DMS79 treated with DMSO at 0.1 percent for 48 hours (cell line): Measurements from ENCODE around the gene CACHD1.
"Not testable (repeated sequence)": the region's sequence is repeated elsewhere in the genome, so short reads cannot be mapped to it uniquely, and the experiment has no call there.

ENCODE experiments used
- DNase-seq: peaks from one replicate; lab custom pipeline; 2025; lab: John Stamatoyannopoulos, UW

Gene CACHD1

DNA sequence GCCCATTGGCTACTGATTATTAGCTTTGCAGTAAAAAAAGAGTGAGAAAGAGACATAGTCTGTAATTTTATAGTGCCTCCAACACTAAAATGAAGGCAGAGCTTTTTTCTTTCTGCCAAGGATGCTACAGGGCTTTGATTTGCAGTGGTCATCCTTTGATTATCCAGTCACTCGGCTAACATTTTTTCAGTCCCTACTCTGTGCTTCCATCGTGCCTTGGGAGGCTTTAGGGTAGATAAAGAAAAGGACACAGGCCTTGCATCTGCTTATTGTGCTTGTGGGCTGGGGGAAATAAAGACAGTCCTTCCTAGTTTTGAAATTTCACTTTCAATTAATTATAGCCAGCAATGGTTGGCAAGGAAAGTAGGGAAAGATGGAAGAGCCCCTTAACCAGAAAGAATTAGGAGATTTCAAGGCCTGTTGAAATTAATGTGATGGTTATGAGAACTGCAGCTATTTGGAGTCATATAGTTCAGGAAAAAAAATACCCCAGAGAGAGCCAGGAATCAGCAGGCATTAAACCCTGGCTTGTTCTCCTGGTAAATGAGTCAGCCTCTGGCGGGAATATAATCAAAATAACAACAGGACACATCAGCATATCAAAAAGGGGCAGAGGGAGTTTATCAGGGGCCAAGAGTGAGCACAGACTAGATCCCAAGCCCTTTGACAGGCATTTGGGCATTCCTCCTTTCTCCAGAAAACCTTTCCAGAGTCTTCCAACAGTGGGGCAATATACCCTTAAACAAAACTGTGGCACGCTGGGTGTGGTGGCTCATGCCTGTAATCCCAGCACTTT lies 27.4 kb downstream of the CACHD1 start:
- DNase-seq = no peak

DNA sequence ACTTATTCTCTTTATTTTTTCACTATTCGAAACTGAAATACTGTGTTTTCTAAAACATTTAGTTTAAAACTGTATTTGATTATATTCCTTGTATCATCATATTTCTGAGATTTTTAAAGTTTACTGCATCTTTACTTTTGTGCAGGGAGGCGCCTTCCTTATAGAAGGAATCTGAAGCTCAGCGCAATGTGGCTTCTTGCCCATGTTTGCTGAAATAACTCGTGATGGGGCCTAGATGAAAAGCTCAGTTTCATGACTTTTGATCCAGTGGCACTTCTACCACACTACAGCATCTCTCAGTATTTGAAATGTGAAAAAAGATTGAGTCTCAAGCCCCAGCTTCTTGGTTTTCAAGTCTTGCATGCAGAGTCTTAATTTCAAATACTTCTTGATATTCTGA lies 28.4 kb downstream of the CACHD1 start:
- DNase-seq = no peak

DNA sequence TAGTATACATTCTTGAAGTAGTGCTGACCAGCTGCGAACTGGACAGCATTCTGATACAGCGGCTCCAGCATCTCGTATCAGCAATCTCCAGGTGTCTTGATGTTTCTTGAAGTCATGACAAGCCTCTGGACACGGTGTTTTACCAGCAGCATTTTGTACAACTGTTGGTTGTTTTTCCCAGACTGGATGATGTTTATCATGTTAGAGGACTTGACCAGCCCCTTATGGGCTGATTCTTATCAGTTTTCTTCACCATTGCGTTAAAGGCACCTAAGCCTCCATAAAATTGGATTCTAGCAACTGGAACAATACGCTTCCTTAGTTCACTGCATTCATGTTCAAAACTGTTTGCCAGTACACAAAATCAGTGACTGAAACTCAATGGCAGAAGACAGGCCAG lies 29.1 kb downstream of the CACHD1 start:
- no peak for DNase-seq

DNA sequence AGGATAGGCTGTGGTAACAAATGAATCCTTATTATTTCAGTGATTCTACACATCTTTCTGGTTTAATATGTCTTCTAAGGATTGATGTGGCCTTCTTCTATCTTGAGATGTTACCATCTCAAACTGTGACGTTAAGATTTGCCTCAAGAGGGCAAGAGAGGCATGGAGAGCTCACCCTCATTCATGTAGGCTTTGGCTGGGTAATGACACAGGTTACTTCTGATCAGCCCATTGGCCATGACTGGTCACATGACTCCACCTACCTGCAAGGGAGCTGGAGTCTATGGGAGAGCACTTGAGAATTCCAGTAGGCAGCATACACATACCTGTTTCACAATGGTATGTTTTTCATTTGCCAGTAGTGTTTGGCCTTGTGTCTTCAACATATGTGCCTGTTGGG lies 30.0 kb downstream of the CACHD1 start:
- DNase-seq = no peak

DNA sequence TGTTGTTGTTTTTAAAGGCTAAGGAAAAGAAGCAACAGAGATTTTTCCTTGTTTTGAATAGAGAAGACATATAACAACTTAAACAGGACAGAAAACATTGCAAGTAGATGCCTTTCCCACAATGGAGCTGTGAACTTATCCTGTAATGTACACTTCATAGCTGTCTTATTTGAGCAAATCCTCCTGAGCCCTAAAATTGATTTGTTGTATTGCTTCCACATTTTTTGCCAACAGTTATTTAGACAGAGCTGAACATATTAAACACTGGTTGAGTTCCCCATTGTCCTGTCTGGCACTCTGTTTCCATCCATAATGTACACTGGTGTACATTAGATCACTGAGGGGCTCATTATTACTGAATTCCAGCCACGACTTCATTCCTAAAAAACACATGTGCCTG lies 32.2 kb downstream of the CACHD1 start:
- no peak for DNase-seq

DNA sequence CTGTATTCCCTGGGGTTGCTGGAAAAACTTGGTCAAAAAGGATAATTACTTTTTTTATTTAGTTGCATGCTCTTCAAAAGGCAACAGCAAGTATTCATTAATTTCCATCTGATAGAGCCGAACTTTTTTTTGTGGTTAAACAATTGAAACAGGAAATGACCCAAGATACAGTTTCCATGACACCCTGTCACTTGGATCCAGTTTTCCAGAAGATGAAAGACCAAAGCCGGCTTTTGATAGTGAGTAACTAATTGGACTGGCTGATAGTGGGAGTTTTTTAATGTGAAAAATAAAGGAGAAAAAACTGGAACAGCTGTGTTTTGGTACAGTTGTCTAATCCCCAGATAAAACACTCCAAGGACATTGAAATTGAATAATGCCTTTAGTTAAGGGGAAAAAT lies 33.0 kb downstream of the CACHD1 start:
- no peak for DNase-seq

DNA sequence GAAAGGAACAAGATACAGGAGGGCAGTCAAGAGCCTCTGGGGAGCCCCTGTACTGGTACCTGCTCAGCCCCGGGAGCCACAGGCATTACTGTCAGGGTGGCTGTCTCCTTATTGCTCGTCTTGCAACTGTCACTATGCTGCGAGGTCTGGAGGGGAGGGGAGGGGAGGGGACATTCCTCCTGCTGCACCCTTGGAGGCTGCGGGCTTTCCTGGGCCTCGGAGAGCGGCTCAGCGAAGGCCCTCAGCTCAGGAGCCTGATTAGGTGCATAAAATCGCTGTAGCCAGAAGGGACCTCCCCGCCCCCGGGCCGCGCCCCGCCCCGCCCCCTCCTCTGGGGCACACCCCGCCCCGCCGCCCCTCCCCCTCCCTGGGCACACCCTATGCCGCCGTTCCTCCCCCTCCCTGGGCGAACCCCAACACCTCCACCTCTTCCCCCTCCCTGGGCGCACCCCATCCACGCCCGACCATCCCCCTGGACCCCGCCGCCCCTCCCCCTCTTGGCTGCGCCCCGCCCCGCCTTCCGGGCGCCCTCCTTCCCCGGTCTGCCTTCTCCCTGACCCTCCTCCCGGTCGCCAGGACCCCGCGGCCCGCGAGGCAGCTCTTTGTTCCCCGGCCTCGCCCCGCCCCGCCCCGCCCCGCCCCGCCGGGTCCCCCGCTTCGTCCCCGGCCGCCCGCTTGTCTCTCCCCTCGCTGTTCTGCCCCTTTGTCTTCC lies 35.5 kb downstream of the CACHD1 start:
- no peak for DNase-seq

DNA sequence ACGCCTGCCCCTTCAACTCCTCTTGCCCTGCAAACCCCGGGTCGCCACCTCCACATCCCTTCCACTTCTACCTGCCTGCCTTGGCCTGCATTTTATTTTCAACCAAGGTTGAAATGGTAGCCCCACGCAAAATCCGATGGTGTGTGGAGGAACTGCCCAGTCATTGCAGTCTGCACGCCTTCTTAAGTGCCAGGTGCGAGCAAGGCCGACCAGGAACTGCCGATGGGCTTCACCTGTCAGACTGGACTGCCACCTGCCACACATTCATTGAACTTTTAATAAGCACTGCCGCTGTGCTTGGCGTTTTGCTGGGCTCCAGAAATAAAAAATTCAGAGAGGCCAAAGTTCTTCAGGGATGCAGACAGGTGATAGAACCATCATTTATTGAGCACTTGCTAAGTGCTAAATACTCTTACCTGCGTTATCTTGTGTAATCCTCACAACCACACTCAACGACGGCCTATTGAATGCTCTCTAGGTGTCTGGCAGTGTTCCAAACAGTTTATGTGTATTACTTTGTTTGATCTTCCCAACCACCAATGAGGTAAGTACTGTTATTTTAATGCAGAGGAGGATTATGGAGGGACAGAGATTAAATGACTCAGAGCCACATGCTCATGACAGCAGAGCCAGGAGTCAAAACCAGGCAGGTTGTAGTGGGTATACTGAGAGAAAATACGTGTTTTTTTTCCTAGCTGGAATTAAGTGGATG lies 36.2 kb downstream of the CACHD1 start:
- DNase-seq = peak; percentile 54

DNA sequence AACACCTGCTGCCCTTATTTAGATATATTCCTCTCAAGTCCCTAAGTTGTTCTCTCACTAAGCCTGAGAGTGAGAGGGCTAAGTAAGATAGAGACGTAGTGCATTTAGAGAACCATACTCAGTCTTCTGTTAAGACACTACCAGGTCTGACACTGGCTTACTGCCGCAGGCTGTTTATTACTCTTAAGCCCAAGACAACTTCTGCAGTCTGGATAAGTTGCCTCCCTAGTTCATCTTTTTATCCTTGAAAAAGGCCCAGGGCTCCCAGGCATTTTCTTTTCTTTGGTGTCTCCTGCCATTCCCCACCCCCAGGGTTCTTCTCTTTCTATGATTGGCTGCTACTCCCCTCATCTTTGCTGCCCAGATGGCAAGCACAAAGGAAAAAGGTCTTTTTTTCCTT lies 38.7 kb downstream of the CACHD1 start:
- DNase-seq = no peak

DNA sequence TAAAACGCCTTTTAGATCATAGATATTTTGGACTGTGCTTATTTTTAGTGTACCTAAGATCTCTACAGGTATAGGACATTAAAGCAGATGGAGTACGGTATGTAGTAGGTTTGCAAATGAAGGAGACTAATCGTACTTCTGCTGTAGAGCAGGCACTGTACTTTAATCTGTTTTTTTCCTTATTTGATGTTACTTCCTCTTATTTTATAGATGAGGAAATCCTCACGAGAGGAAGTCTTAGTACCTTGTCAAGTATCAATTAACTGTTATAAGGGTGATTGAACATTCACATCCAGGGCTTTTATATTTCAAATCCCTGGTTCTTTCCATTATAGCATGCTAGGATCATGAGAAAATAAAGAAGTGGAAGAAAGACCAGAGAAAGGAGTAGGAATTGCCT lies 41.1 kb downstream of the CACHD1 start:
- no peak for DNase-seq

DNA sequence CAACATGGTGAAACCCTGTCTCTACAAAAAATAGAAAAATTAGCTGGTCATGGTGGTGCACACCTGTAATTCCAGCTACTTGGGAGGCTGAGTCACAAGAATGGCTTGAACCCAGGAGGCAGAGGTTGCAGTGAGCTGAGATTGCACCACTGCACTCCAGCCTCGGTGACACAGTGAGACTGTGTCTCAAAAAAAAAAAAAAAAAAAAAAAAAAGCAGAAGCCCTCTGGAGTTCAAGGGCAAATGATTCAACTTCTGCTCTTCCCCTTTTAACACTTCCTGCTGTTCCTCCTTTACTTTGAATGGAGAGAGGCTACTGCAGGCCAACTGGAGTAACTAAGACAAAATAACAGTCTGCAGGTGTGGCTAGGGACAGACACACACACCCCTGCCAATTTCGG lies 42.3 kb downstream of the CACHD1 start:
- DNase-seq = not testable (repeated sequence)

DNA sequence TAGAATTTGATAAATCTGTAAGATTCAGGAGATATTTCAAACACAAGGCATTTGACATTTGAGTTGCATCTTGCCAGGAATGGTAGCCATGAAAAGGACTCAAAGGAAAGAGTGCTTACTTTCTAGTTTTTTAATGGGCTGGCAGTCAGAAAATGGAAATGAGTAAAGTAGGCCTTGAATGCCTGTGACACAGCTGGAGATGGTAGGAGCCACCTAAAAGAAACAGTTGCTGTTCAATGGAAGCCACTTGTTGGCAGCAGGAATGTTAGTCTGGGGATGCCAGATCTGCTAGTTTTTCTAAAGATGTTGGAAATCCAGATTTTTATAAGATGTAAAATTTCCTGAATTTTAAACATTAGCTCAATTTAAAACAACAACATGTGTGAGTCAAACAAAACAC lies 43.6 kb downstream of the CACHD1 start:
- DNase-seq = no peak

DNA sequence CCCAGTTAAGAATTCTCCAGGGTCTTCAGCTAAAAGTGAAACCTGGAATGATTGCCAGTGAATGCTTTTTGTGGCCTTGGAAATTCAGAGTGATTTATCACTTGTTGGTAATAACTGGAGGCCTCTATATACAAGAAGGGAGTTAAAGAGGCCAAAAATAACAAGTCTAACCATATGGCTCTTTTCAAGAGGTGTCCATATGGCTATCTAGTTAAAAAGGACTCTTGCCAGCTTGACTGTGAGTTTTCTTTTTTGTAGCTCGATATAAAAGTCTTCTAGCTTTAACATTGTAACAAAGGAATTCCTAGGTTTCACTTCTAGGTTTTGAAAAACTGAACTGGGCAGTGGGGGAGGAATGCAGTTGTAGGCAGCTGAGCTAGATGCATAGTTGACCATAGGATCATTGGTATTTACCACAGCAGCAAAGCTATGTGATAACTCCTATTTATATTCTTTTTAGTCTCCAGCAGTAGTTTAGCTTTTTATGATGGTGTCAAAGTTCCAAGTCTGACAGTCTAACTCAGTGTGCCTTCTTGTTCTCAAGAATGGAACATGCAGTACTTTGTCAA lies 44.4 kb downstream of the CACHD1 start:
- DNase-seq = no peak

DNA sequence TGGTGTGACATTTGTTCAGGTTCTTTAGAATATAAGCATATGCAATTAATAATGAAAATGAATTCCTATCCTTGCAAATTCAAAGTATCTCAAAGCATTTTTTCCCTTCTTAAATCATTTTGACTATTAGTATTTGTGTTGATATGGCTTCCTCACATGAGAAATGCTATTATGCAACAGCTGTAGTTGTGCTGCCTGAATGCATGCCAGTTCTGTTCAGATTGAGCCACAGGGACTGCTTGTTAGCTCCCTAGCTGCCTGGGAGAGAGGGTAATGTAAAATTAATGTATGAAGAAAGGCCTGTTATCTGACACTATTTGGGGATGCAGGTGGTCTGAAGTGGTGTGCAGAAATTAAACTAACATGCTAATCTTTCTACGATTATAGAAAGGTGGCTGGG lies 45.5 kb downstream of the CACHD1 start:
- no peak for DNase-seq

DNA sequence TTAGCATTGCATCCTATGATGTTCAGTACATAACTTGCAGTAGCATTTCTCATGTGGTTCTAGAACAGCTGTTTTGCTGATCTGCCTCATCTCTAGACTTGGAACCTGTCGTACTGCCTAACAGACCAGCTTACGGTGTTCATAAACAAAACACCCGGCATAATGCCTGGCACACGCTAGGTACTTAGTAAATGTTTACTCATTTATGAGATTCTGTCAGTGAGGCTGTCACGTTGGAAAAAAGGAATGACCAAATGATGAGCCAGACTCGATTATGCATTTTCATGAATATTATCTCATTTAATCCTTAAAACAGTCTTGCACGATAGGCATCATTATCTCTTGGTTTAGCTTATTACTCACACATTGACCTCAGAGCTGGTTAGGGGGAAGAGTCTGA lies 46.4 kb downstream of the CACHD1 start:
- DNase-seq = no peak

DNA sequence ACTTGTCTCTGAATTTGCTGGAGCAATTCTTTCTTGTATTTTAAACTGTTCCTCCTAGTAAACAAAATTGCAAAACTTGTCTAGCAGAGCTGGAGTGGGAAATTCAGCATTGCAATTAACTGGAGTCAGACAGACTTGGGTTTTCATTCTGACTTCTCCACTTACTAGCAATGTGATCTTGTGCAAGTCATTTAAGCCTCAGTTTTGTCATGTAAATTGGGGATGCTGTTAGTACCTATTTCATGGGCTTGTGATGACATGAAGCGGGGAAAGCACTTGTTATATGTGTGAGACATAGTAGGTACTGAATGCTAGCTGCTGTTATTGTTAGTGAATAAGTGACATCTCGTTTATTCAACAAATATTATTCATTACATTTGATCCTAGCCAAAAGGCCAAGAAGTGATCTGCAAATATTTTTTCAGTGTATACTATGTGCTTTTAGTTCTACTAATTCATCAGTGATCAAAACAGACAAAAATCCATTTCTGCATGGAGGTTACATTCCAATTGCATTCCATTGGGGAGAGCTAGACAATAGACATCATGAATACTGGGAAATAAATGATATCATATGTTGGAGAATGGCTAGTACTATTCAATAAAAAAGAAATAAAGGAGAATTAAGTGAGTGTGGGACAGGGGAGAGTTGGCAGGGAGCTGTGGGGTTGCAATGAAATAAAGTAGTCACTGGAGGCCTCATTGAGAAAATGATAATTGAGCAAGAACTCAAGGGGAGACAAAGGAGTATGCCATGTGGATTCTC lies 47.1 kb downstream of the CACHD1 start:
- DNase-seq = no peak

DNA sequence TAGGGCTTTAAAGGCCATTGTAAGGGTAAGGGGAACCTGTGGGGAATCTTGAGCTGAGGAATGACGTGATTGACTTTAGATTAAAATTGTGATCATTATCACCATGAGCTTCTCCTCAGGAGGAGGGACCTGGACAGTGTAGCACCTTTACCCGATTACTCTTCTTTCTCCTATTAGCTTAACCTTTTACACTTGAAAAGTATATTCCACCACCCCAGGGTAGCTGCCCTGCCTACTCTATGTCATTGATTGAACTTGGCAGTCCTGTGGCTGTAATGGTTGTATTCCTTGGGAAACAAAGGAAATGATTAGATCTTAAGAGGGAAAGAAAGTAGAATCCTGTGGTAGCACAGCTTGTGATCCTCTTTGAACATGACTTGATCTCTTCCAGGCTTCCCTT lies 47.7 kb downstream of the CACHD1 start:
- no peak for DNase-seq

DNA sequence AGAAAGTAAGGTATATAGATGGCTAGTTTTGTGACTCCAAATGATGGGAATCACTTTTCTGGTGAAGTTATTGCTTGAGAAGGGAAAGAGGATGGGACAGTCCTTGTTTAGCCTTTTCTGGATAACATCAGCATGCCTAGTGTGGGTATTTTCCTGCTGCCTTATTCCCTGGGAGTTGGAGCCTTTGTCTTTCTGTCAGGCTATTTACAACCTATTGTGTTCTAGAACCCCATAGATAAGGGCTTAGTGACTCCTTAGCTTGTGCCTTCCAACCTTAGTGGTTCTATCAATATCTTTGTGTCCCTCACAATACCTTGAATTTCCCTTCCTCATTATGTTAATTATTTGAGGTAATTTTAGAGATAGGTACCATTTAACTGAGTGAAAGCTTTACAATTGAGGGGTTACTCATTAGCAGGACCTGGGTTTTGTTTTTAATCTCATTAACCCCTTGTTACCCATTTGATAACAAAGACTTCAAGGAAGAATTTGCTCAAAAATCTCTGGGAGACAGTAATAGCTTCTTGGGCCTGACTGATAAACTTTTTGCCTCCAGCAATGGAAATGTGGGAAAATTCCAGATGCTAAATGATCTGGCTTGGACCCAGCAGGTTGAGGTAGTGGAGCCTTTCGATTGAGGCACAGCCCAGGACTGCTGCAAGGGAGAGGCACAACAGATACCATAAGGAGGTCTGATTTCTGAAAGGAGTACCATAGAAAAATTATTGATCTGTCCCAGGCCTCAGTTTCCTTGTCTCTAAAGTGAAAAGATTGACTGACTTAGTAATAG lies 49.0 kb downstream of the CACHD1 start:
- no peak for DNase-seq

DNA sequence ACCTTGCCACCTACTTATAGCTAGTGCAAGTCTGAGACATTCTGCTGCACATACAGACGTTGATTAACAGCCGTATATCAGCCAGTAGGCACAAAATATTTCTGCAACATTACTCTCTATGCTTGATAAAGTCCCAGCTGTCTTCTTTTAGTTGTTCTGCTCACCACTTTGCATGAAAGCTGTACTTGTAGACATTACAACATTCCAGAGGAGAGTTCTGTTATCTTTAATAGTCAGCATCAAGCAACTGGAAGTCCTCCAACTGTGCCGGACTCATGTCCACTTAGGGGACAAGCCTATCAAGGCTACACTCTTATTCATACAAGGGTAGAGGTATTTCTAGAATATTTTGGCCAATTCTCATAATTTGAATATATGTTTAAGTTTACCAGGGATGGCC lies 50.0 kb downstream of the CACHD1 start:
- DNase-seq = no peak

DNA sequence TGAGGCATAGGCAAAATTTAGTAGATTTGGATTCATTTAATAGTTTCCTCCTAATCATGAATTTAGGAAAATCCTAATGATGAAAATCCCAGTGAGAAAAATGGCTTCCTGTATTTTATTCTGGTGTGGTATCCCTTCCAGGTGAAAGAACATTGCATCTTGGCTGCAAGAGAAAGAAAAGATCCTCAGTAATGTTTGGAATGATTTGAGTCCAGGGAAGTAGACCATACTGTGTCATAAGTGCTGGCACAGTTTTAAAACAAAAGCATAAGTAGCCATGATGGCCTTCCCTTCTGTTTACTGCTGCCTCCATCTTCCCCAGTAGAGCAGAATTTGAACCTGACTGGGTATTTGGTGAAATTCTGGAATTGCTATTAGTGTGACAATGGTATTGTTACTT lies 52.8 kb downstream of the CACHD1 start:
- DNase-seq = no peak
